ENCODE results near the gene NLRP3.
"Not testable (repeated sequence)": the region's sequence is repeated elsewhere in the genome, so short reads cannot be mapped to it uniquely, and the experiment has no call there.

The NLRP3 gene

DNA sequence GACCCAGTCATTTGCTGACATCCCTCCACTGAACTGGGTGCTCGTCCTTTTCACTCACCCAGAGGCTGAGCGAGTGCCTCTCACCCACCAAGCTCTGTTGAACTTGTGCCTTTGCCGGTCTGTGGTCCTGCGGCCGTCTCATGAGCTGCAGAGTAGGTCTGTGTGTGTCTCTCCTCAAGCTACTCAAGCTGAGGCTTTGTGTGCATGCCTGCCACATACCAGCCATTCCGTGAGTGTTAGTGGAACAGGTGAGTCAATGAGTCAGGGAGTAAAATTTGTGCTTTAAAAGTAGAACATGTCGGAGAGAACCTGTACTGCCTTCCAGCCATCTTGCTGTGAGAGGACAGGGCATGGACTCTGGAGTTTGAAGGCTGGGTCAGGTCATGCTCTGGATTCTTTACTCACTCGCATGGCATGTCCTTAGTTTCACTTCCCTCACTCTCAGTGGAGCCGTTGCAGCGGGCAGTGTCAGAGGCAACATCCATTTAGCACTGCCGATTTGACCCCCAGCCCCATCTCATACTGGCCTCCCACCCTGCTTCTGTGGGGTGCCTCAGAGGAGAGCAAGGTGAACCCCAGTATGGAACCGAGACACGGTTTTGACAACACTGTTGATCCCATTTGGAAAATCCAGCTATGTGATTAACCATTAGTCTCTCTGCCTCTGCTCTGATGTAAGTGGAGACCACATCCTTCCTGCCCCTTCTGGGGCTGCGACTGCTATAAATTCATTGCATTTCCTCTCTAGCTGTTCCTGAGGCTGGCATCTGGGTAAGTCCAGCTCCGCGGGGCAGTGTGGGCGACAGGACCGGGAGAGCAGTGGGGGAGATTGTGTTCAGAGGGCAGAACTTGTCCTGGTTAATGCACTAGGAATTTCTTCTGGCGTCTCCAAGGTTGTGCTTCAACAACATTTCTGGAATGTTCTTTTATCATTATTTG lies at the start of gene NLRP3:
NLRP3 (plus strand) TSS at position 751 of the 939 bp plus-strand sequence. CDS start 2,628 bp downstream, outside the sequence.
- DNase-seq, result peak; percentile 76

DNA sequence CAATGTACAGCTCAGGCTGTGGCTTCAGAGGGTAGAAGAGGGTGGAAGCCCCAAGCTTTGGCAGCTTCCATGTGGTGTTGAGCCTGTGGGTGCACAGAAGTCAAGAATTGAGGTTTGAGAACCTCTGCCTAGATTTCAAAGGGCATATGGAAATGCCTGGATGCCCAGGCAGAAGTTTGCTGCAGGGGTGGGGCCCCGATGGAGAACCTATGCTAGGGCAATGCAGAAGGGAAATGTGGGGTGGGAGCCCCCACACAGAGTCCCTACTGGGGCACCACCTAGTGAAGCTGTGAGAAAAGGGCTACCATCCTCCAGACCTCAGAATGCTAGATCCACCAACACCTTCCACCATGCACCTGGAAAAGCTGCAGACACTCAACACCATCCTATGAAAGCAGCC lies 49.6 kb upstream of the NLRP3 start:
- not testable (repeated sequence) for DNase-seq

GRCh38 chr1:247366926-247367645 lies 48.9 kb upstream of the NLRP3 start:
- DNase-seq, result no peak

DNA sequence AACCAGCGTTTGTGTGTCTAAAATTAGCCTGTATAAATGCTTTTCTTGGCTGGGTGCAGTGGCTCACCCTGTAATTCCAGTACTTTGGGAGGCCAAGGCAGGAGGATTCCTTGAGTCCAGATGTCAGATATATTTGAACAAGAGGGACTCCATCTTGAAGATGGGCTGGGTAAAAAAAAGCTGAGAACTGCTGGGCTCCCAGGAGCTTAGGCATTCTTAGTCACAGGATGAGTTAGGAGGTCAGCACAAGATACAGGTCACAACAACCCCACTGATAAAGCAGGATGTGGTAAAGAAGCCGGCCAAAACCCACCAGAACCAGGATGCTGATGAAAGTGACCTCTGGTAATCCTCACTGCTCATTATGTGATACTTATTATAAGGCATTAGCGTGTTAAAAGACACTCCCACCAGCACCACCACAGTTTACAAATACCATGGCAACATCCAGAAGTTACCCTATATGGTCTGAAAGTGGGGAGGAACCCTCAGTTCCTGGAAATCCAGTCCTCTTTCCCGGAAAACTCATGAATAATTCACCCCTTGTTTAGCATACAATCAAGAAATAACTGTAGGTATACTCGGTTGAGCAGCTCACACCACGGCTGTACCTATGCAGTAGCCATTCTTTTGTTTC lies 48.1 kb upstream of the NLRP3 start:
- no peak for DNase-seq

DNA sequence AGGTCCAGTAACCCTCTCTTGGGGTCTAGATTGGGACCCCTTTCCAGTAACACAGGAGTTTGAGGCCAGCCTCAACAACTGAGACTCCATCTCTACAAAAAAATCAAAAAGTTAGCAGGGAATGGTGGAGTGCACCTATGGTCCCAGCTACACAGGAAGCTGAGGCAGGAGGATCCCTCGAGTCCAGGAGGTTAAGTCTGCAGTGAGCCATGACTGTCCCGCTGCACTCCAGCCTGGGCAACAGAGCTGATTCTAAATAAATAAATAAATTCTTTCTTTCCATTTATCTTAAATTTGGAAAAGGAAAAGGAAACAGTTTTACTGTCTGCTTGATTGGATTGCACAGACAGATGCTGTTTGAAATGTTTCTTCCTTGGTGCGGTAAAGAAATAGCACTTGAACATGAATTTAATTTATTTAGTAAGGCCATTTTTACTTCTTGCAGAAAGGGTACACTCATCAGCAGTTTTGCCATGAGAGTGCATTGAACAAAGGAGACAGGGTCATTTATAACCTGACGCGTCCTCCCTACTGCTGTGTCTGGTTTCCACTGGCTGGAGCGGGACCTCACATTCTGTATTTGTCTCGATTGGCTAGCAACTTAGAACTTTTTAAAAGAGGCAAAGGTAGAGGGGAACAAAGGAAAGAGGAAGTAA lies 47.4 kb upstream of the NLRP3 start:
- no peak for DNase-seq

GRCh38 chr1:247370786-247371732 lies 44.9 kb upstream of the NLRP3 start:
- DNase-seq, result no peak

GRCh38 chr1:247371801-247372259 lies 44.1 kb upstream of the NLRP3 start:
- DNase-seq, result no peak

GRCh38 chr1:247373721-247374141 lies 42.2 kb upstream of the NLRP3 start:
- DNase-seq, result peak; percentile 80

DNA sequence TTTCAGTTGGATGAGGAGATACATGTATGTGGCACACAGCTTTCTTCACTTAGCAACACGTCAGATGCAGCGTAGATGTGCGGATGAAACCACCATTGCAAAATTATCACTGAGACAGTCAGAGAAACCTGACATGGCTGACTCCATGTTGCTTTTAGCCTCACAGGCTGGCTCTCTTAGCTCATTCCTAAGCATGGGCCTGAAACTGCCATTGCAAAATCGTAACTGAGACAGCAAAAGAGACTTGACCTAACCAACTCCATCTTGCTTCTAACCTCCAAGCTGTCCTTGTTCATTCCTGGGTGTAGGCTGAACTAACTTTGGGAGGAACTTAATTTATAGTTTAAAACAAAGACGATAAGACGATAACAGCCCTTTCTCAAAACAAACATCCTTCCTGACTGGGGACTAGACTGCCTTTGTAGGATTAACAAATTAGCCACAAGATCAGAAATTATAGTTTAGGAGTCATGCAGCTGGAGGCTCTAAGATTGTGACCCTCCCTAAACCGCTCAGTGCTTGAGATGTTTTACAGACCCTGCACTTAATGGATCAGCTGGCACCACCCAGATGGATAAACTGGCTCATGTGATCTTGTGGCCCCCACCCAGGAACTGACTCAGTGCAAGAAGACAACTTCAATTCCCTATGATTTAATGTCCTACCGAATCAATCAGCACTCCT lies 41.2 kb upstream of the NLRP3 start:
- not testable (repeated sequence) for DNase-seq

GRCh38 chr1:247375747-247376146 lies 40.2 kb upstream of the NLRP3 start:
- DNase-seq, result no peak

GRCh38 chr1:247376659-247377058 lies 39.3 kb upstream of the NLRP3 start:
- DNase-seq, result no peak

DNA sequence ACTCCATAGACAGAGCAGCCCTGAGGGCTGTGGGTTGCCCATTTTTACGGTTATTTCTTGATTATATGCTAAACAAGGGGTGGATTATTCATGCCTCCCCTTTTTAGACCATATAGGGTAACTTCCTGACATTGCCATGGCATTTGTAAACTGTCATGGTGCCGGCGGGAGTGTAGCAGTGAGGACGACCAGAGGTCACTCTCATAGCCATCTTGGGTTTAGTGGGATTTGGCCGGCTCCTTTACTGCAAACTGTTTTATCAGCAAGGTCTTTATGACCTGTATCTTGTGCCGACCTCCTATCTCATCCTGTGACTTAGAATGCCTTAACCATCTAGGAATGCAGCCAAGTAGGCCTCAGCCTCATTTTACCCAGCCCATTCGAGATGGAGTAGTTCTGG lies 38.3 kb upstream of the NLRP3 start:
- DNase-seq, result not testable (repeated sequence)

DNA sequence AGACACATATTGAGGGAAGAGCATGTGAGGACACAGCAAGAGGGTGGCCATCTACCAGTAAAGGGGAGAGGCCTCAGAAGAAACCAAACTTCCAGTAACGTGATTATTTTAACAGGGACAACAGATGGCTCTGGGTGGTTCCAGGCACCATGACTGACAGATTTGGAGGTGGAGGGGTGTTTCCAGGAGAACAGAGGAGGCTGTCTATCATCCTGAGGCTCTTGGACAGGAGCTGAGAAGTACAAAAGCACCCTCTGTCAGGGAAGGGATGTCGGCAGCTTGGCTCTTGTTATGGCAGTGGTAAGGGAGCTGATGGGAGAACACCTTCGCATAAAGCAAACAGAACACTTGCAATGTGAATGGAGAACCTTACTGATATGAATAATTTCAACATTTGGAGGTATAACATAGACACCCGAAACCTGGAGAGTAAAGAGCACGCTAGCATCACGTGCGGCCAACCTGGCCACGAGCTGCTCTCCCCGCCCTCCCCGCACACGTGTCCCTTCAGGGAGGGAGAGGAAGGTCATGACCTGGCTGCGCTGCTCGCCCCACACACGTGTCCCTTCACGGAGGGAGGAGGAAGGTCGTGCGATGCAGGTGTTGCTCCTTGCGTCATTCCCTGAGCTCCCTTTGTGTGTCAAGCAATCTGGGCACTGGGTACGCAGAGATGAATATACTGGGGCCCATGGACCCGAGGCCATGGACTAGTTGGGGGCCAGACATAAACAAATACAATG lies 37.5 kb upstream of the NLRP3 start:
- no peak for DNase-seq

DNA sequence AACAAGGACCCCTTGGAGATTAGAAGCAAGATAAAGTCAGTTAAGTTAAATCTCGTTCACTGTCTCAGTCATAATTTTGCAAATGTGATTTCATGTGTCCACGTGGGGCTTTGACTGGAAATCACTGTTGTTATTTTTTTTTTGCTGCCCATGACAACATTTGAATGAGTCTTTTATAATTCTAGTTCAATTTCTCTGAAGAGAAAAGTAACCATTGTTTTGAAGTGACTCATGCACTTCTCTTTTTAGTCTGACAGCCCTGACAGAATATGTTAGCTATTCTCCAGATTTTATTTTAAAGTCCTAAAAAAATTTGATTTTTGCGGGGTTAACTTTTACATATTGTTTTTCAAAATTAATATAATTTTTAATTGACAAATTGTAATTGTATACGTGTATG lies 30.7 kb upstream of the NLRP3 start:
- no peak for DNase-seq

DNA sequence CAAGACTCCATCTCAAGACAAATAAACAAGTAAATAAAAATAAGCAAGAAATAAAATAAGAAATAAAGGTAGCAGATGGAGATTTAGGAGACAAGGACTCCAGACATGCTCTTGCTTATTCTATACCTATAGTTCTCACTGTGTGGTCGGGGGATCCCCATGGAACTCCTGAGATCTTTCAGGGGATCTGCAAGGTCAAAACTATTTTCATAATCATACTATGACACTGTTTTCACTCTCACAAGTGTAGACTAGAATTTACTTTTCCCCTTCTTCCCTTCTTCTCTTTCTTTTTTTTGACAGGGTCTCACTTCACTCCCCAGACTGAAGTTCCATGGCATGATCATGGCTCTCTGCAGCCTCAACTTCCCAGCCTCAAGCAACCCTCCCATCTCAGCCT lies 29.8 kb upstream of the NLRP3 start:
- no peak for DNase-seq

- no peak for DNase-seq
These were observed 29.3 kb upstream of the NLRP3 start for GRCh38 chr1:247386687-247387086.

- no peak for DNase-seq
These were observed 28.9 kb upstream of the NLRP3 start for GRCh38 chr1:247387096-247387495.

DNA sequence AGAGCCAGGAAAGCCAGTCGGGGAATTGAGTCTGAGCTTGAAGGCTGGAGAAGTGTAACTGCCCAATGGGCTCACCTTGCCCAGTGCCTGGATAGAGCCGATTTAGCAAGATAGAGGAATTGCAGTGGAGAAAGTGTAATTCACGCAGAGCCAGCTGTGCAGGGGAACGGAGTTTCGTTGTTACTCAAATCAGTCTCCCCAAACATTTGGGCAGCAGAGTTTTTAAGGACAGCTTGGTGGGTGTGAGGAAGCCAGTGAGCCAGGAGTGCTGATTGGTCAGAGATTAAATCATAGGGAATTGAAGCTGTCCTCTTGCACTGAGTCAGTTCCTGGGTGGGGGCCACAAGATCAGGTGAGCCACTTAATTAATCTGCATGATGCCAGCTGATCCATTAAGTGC lies 28.4 kb upstream of the NLRP3 start:
- no peak for DNase-seq

DNA sequence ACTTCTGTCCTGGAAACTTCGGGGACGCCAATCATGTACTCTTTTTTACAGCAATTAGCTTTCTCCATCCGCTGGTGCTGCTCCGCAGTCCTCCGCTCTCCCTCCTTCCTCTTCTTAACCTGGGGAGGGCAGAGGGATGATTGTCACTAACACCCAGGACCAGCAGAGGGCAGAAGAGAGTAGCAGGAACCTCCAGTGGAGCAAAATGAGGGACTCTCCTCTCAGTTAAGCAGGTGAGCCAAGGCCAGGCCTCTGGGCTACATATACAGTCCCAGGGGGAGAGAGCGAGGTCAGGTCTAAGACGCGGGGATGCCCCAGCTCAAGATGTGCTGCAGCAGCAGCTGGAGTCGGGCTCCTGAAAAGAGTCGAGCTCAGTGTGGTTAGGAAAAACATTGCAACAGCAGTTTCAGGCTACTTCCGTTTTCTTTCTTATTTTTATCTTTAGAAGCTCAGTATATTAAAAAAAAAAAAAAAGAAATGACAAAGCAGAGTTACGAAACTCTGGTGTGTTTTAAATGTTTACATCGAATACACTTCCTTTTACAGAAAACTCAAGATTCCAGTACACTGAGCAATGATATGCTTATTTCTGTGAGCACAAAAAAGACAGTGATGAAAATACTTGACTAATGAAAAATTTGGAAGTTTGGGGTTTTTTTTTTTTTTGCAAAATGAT lies 25.7 kb upstream of the NLRP3 start:
- peak; percentile 91 for DNase-seq

DNA sequence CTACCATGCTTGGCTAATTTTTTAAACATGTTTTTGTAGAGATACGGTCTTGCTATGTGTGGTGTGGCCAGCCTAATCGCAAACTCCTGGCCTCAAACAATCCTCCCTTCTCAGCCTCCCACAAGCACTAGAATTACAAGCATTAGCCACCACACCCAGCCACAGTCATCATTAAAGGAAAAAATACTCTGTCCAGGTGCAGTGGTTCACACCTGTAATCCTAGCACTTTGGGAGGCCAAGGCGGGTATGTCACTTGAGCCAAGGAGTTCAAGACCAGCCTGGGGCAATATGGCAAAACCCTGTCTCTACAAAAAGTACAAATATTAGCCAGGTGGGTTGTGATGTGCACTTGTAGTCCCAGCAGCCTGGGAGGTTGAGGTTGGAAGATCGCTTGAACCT lies 25.0 kb upstream of the NLRP3 start:
- no peak for DNase-seq
